Measurements from ENCODE around the gene CHRNA9. TPM values are rescaled to one million over a fixed set of nuclear protein-coding genes. Genes with fewer than 3 reads are reported as not detected.

Gene CHRNA9
- total RNA-seq, 1 donor from 2014 or later = not detected

- DNase-seq (ENCODE audit: extremely low spot score in 2 of 2) = no peak
- H3K4me1 ChIP-seq = no peaks in the 10 kb centered on the region
- TF ChIP-seq POLR2A (IDR thresholded peaks at IDR 0.05) (no peak), CTCF (IDR thresholded peaks at IDR 0.05) (no peak), POLR2AphosphoS5 (IDR thresholded peaks at IDR 0.05; ENCODE audit: insufficient read depth in 1 of 2, low read depth in 1 of 2) (no peak)
- H3K36me3 ChIP-seq = no peaks in the 10 kb centered on the region
- no peaks in the 10 kb centered on the region for H3K27me3 ChIP-seq
- no peak overlapping the region for H3K27ac ChIP-seq
- intact Hi-C loops (cut with DNase I) = no loop called here
- H3K9me3 ChIP-seq = no peaks in the 10 kb centered on the region
- no peak overlapping the region for H3K4me3 ChIP-seq
Measured at GRCh38 chr4:40375620-40376019, 40.5 kb downstream of the CHRNA9 start.

GRCh38 chr4:40377512-40378365 is 42.6 kb downstream of the CHRNA9 start:
- Histone ChIP-seq H3K4me3 (no peak overlapping the region), H3K27me3 (no peaks in the 10 kb centered on the region), H3K9me3 (no peaks in the 10 kb centered on the region), H3K27ac (no peak overlapping the region), H3K4me1 (no peaks in the 10 kb centered on the region), H3K36me3 (no peaks in the 10 kb centered on the region)
- no peak for DNase-seq (ENCODE audit: extremely low spot score in 2 of 2)
- intact Hi-C loops (cut with DNase I) = no loop called here
- TF ChIP-seq CTCF (IDR thresholded peaks at IDR 0.05) (no peak), POLR2AphosphoS5 (IDR thresholded peaks at IDR 0.05; ENCODE audit: insufficient read depth in 1 of 2, low read depth in 1 of 2) (no peak), POLR2A (IDR thresholded peaks at IDR 0.05) (no peak)

GRCh38 chr4:40378619-40379018 is 43.5 kb downstream of the CHRNA9 start:
- no peaks in the 10 kb centered on the region for H3K4me1 ChIP-seq
- TF ChIP-seq CTCF (IDR thresholded peaks at IDR 0.05) (no peak), POLR2AphosphoS5 (IDR thresholded peaks at IDR 0.05; ENCODE audit: insufficient read depth in 1 of 2, low read depth in 1 of 2) (no peak)
- H3K27ac ChIP-seq = no peak overlapping the region
- no peaks in the 10 kb centered on the region for H3K36me3 ChIP-seq
- H3K4me3 ChIP-seq = no peak overlapping the region
- H3K9me3 ChIP-seq = no peaks in the 10 kb centered on the region
- no peaks in the 10 kb centered on the region for H3K27me3 ChIP-seq
- intact Hi-C loops (cut with DNase I) = no loop called here
- DNase-seq (ENCODE audit: extremely low spot score in 2 of 2) = no peak

GRCh38 chr4:40379248-40379647 is 44.1 kb downstream of the CHRNA9 start:
- H3K9me3 ChIP-seq = no peaks in the 10 kb centered on the region
- no peaks in the 10 kb centered on the region for H3K4me1 ChIP-seq
- TF ChIP-seq POLR2A (IDR thresholded peaks at IDR 0.05) = no peak
- no peak for TF ChIP-seq CTCF (IDR thresholded peaks at IDR 0.05)
- no peak for TF ChIP-seq POLR2AphosphoS5 (IDR thresholded peaks at IDR 0.05; ENCODE audit: insufficient read depth in 1 of 2, low read depth in 1 of 2)
- no peak overlapping the region for H3K27ac ChIP-seq
- H3K36me3 ChIP-seq = no peaks in the 10 kb centered on the region
- H3K4me3 ChIP-seq = no peak overlapping the region
- H3K27me3 ChIP-seq = no peaks in the 10 kb centered on the region
- intact Hi-C loops (cut with DNase I) = no loop called here
- DNase-seq (ENCODE audit: extremely low spot score in 2 of 2) = no peak

- no peak for TF ChIP-seq CTCF (IDR thresholded peaks at IDR 0.05)
- TF ChIP-seq POLR2AphosphoS5 (IDR thresholded peaks at IDR 0.05; ENCODE audit: insufficient read depth in 1 of 2, low read depth in 1 of 2) = no peak
- TF ChIP-seq POLR2A (IDR thresholded peaks at IDR 0.05) = no peak
- no peaks in the 10 kb centered on the region for H3K27me3 ChIP-seq
- no peaks in the 10 kb centered on the region for H3K9me3 ChIP-seq
- intact Hi-C loops (cut with DNase I) = no loop called here
- no peak overlapping the region for H3K27ac ChIP-seq
- H3K4me1 ChIP-seq = no peaks in the 10 kb centered on the region
- H3K36me3 ChIP-seq = no peaks in the 10 kb centered on the region
- H3K4me3 ChIP-seq = no peak overlapping the region
- DNase-seq (ENCODE audit: extremely low spot score in 2 of 2) = no peak
Measured at GRCh38 chr4:40380647-40381046, 45.5 kb downstream of the CHRNA9 start.

All from vagina (tissue), 2 donors.